ENCODE data around the gene HLA-DRB5. TPM values are rescaled to one million over a fixed set of nuclear protein-coding genes. Genes with fewer than 3 reads are reported as not detected.
"Not testable (repeated sequence)": the region's sequence is repeated elsewhere in the genome, so short reads cannot be mapped to it uniquely, and the experiment has no call there.

The HLA-DRB5 gene
- polyA plus RNA-seq (ENCODE audit: insufficient read length in 4 of 4): 10 to 100 TPM in 1 of 4 donors, 1 to 10 TPM in 3; 7.4 to 43.0 (median 8.6) TPM

DNA sequence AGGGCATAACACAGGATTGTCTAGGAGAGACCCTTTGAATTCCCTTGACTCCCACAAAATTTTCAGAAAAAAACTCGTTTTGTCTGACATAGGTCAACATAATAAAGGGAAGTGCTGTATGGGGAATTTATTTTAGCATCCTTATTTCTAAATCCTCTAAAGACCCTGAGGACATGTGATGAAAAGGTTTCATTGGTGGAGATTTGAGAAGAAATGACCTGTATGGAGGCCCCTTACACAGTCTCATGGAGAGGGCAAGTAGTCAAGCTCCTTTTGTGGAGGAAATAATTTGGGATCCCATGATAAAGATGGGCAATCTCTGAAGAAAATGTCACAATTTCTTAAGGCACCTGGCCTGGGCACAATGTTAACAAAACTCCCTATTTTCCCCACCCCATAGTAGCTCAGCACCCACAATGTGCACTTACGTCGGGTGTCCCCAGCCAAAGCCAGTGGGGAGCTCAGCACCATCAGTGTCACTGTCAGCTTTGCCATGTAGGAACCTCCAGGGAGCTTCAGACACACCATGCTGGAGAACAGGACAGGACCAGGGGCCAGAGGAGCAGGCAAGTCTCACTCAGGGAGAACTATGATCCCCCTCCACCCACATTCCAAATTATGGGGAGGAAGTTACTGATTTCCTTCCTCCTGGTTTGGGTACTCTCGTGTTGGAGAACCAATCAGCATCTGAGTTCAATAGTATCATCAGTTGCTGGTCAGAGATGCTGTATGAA, at the start of gene HLA-DRB5:
Gene HLA-DRB5, minus strand, starts transcription at position 591 of the 734 bp plus-strand sequence. Its CDS starts 63 bp downstream, at position 528.
- DNase-seq (ENCODE audit: low read depth in 4 of 4, low spot score in 3 of 4): no peak

DNA sequence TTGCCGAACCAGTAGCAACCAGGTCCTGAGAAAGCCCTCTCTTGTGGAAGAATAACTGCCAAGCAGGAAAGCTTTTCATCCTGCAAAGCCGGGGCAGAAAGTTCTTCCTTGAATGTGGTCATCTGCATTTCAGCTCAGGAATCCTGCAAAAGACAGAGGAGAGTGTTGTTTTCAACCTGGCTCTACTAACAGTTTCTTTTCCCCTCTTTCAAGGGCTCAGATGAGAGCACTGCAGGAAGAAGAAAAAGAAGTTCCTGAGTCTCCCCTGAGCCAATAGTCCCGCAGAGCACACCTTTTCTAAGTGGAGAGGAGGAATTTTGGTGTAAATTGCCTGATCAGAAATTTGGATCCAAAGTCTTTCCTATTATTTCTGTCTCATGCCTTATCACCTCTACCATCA, 48.9 kb upstream of the HLA-DRB5 start:
- DNase-seq (ENCODE audit: low read depth in 4 of 4, low spot score in 3 of 4): no peak

DNA sequence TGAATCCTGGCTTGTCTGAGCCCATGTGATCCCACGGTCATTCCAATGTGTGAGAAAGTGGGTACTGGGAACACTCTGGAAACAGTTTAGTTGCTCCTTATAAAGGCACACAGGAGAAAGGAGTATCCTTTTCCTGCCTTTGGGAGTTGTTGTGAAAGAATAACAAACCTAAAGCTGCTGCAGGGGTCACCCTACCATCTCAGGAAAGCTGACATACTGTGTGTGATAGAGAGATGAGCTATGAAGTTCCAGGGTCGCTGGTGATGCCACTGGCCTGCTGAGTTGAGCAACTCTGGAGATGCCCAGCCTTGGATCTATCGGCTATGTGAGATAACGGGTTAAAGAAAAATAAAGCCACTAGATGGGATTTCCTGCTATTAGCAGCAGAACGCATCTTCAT, 47.4 kb upstream of the HLA-DRB5 start:
- not testable (repeated sequence) for DNase-seq (ENCODE audit: low read depth in 4 of 4, low spot score in 3 of 4)

DNA sequence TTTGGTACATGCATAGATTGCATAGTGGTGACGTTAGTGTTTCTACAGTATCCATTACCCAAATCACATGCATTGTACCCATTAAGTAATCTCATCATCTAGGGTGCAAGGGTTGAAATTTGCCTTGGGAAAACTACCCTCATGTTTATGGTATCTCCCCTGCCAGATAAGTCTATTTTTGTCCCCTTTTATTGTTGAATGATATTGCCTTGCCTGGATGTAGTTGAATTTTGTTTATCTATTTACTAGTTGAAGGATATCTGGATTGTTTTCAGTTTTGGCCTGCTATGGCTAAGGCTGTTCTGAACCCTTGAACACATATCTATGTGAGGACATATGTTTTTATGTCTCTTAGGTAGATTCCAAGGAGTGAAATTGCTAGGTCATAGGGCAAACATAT, 46.2 kb upstream of the HLA-DRB5 start:
- no peak for DNase-seq (ENCODE audit: low read depth in 4 of 4, low spot score in 3 of 4)

DNA sequence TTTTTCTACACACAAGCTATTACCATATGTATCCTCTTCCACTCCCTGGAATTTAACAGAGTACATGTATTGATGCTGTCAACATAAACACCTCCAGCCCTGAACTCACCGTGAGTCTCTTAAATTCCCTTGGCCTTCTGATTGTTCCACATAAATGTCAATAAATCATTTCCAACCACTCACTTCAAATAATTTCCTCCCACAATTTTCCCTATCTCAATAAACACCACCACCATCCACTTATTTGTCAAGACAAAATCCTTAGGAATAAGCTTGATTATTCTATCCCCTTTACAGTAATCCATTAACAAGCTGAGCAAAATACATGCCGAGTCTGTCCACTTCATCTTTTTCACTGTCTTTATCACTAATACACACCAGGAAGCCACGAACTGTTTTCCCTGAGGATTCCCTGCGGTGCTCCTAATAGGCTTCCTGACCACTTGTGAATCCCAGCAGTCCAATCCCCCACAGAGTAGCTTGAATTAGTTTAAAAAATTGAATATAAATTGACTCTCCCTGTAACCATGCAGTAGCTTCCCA, 40.3 kb upstream of the HLA-DRB5 start:
- no peak for DNase-seq (ENCODE audit: low read depth in 4 of 4, low spot score in 3 of 4)

DNA sequence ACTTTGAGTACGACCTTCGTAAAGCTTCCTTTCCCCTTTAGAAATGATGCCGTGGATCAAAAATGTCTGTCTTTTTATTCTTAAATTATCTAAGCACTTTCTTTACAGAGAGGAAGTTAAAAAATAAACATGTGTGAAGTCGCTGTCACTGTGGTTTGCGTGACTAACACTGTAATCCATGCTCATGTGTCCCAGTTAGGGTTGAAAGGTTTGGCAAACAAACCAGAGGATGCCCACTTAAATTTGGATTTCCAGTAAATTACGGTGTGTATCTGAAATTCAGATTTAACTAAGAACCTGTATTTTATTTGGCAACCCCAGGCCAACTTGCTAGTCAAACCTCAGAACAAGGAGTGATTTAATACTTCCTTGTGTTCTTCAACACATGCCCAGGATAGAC, 38.5 kb upstream of the HLA-DRB5 start:
- DNase-seq (ENCODE audit: low read depth in 4 of 4, low spot score in 3 of 4): no peak

DNA sequence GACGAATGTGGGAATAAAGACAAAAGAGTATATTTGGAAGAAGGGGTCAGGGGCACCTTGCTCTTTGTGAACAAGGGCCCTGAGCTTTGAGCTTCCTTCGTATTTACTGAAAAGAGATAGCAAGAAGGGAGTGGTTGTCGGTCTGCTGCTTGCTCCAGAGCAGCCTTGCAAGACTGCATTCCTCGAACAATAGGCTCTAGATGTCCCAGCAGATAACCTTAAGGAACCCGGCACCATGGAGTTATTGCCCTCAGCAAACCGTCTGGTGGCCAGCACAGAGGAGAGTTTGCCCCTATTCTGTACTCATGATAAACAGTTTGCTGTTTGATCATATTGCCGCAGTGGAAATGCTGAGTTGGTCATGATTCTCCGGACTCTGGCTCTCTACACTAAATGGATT, 36.9 kb upstream of the HLA-DRB5 start:
- DNase-seq (ENCODE audit: low read depth in 4 of 4, low spot score in 3 of 4): no peak

DNA sequence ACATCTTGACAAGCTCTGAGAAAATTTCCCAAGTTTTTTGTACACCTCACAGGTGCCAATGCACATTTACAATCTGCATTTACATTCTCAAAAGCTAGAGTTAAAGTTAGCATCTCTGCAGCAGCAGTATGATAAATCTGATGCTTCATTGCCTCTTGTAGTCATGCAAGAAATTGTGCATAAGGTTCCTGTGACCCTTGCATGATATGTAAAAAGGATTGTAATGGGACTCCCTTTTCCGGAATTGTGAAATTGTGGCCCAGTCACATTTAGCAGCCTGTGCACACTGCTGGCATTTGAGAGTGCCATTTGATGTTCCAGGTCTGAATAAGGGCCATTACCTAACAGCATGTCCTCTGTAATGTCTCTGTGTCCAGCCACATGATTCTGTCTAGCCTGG, 35.4 kb upstream of the HLA-DRB5 start:
- DNase-seq (ENCODE audit: low read depth in 4 of 4, low spot score in 3 of 4): no peak

DNA sequence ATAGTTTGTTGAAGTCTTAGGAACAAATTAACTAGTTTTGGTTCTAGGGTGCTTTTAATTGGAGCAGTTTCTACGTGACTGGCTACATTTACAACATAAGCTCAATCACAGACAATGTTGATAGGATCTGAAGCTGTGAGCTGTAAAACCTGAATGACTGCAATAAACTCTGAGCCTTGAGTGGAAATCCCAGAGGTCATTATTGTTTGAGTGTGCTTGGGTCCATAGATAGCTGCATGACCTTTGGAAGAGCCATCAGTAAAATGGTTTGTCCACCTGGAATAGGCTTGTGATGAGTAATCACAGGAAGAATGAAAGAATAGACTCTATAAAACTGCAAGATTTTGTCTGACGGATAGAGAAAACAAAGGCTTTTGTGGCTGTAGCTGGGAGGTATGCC, 32.9 kb upstream of the HLA-DRB5 start:
- no peak for DNase-seq (ENCODE audit: low read depth in 4 of 4, low spot score in 3 of 4)

DNA sequence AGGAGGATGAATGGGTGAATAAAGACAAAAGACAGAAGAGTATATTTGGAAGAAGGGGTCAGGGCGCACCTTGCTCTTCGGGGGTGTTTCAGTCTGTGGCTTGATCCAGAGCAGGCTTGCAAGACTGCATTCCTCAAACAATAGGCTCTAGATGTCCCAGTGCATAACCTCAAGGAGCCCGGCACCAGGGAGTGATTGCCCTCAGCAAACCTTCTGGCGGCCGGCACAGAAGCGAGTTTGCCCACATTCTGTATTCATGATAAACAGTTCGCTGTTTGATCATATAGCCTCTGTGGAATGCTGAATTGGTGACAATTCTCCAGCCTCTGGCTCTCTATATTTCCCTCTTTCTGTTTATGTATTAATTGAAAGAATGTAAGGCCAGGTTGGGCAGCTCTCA, 29.7 kb upstream of the HLA-DRB5 start:
- no peak for DNase-seq (ENCODE audit: low read depth in 4 of 4, low spot score in 3 of 4)

DNA sequence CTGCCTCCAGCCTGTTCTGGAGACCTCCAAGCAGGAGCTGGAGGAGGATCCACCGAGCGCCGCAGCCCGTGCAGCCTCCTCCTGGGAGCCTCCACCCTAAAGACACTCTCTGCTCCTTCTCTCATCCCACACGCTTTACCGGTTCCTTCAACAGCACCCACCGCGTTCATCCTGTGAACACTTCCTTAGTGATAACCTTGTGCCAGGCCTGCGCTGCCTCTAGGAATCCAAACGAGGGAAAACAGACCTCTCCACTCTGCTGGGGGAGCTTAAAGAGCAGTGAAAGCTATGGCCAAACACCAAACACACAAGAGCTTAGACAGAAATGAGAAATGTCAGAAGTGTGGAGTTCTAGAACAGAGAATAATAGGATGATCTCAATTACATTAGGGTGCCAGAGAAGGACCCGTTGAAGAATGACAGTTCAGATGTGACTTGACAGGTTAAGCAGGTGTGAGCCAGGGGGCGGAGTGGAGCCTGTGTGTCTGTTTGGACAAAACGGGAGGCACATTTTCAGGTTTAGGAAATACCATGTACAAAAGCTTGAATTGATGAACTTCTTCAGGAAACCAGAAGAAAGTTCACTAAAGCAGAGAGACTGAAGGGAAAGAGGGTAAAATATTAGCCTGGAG, 28.5 kb upstream of the HLA-DRB5 start:
- no peak for DNase-seq (ENCODE audit: low read depth in 4 of 4, low spot score in 3 of 4)

DNA sequence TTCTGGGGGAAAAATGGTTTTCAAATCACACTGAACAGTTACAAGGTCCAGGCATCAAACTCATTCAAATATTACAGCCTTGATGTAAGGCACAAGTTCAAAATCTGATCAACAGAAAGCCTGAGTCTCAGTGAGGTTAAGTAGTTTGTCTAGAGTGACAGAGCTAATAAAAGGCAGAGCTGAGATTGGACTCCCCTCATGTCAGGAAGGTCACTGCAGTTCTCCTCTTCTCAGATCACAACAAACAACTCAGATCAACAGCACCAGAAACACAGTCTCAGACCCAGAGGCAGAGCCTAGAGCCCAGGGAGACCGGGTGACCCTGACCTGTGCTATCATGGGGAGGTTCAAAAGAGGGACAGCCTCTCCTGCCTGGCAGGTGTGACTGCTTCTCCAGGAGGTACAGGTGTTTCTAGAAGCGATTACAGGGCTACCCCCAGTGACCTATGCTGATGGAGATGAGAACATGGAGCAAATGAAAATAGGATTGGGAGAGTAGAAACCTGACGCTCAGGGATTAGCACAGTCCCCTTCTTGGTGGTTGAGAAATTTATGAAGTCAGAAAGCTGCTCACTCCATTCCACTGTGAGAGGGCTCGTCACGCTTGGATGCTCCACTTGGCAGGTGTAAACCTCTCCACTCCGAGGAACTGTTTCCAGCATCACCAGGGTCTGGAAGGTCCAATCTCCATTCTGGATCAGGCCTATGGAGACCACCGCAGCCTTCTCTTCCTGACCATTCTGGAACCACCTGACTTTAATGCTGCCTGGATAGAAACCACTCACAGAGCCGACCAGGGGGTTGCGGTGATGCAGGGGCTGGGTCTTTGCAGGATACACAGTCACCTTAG, 24.3 kb upstream of the HLA-DRB5 start:
- DNase-seq (ENCODE audit: low read depth in 4 of 4, low spot score in 3 of 4): no peak

DNA sequence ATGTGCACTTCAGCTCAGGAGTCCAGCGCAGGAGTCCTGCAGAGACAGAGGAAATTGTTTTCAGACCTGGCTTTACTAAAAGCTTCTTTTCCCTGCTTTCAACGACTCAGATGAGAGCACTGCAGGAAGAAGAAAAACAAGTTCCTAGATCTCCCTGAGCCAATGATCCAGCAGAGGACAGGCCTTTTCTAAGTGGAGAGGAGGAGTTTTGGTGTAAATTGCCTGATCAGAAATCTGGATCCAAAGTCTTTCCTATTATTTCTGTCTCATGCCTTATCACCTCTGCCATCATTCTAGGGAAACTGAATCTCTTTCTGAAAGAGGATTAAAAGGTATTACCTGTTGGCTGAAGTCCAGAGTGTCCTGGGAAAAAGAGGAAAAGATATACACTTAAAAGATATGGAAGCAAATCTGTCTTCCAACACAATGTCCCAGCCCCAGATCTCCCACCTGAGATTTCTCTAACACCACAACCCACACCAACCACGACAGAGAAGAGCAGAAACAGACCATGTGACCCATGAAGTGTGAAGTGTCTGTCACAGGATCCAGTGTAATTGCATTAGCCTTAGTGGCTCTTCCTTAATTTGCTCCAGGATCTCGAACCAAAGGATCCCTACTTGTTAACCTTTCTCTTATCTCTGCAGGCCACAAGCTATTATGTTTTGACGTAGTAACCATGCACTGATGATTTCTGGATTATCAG, 23.1 kb upstream of the HLA-DRB5 start:
- DNase-seq (ENCODE audit: low read depth in 4 of 4, low spot score in 3 of 4): no peak

DNA sequence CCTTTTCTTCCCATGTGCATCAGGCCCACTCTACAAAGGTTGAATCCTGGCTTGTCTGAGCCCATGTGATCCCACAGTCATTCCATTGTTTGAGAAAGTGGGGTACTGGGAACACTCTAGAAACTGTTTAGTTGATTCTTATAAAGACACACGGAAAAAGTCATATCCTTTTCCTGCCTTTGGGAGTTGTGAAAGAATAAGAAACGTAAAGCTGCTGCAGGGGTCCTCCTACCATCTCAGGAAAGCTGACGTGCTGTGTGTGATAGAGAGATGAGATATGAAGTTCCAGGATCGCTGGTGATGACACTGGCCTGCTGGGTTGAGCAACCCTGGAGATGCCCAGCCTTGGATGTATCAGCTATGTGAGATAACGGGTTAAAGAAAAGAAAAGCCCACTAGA, 21.3 kb upstream of the HLA-DRB5 start:
- no peak for DNase-seq (ENCODE audit: low read depth in 4 of 4, low spot score in 3 of 4)

DNA sequence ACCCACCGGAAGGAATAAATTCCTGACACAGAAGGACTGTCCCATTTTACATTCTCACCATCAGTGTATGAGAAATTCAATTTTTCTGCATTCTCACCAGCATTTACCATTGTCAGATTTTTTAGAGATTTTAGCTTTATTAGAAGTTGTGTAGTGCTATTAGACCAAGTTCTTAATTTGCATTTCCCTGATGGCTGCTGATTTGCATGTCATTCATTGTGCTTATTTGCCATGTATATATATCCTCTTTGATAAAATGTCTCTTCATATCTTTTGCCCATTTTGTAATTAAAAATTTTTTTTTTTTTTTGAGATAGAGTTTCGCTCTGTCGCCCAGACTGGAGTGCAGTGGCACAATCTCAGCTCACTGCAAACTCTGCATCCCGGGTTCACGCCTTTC, 9.8 kb upstream of the HLA-DRB5 start:
- no peak for DNase-seq (ENCODE audit: low read depth in 4 of 4, low spot score in 3 of 4)

DNA sequence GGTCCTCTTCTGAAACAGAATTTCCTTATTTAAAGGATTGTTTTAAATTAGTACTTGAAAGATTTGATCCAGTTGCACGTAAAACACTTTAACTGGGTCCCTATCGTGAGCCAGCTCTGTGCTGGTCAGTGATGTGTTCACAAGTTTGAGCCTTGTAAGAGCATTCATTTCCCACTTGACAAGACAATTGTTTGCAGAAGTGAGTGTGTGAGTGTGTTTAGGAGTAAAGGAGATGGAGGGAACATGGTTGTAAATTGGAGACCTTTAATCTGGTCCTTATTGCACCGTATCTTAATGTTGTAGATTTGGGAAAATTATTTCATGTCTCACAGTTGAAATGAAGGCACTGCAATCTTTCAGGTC, 325 bp upstream of the HLA-DRB5 start:
- DNase-seq (ENCODE audit: low read depth in 4 of 4, low spot score in 3 of 4): not testable (repeated sequence)

DNA sequence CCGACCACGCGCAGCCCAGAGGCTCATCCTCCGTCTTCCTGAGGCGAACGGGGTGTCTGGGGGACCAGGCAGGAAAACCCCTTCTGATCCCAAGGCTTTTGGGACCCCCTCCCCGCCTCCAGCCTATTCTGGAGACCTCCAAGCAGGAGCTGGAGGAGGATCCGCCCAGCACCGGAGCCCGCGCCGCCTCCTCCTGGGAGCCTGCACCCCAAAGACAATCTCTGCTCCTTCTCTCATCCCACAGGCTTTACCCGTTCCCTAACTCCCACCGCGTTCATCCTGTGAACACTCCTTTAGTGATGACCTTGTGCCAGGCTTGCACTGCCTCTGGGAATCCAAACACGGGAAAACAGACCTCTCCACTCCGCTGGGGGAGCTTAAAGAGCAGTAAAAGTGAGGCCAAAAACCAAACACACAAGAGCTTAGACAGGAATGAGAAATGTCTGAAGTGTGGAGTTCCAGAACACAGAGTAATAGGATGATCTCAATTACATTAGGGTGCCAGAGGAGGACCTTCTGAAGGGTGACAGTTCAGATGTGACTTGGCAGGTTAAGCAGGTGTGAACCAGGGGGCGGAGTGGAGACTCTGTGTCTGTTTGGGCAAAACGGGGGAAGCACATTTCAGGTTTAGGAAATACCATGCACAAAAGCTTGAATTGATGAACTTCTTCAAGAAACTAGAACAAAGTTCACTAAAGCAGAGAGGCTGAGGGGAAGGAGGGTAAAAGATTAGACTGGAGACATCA, 7.6 kb downstream of the HLA-DRB5 start:
- DNase-seq (ENCODE audit: low read depth in 4 of 4, low spot score in 3 of 4): no peak

DNA sequence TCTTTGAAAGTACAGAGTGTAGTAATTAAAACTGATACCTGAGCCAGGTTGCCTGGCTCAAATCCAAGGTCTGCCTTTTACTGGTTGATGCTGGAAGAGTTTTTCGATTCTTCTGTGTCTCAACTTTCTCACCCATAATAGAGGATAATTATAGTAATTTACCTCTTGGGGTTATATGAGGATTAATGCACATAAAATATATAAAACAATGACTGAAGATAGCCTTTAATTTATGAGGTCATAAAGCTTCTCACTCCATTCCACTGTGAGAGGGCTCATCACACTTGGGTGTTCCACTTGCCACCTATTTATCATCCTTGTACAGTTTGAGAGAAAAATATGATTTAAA, 10.2 kb downstream of the HLA-DRB5 start:
- no peak for DNase-seq (ENCODE audit: low read depth in 4 of 4, low spot score in 3 of 4)

DNA sequence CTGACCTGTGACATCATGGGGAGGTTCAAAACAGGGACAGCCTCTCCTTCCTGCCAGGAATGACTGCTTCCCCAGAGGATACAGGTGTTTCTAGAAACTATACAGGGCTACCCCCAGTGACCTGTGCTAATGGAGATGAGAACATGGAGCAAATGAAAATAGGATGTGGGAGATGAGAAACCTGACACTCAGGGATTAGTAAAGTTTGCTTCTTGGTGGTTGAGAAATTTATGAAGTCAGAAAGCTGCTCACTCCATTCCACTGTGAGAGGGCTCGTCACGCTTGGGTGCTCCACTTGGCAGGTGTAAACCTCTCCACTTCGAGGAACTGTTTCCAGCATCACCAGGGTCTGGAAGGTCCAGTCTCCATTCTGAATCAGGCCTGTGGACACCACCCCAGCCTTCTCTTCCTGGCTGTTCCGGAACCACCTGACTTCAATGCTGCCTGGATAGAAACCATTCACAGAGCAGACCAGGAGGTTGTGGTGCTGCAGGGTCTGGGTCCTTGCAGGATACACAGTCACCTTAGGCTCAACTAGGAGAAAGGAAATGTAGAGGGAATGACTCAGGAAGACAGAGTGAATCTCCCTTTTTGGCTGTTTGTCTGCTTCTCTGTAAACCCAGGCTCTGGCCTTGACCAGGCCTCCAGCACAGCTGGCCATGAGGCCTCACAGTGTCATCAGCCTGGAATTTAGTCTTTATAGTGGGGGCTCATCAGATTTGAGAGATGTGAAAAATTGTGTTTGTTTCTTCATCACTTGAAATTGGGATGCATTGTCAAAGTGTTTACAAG, 10.8 kb downstream of the HLA-DRB5 start:
- DNase-seq (ENCODE audit: low read depth in 4 of 4, low spot score in 3 of 4): no peak

Measured in left renal pelvis (tissue), 4 donors.